NCI-H748 (cell line): ENCODE data around the gene SLC9A9.

Experiments used
- DNase-seq: peaks from one replicate; lab custom pipeline; 2025; ENCODE audit not compliant: unreplicated experiment; lab: John Stamatoyannopoulos, UW

Gene SLC9A9

GRCh38 chr3:143603774-143604173 lies 244.5 kb downstream of the SLC9A9 start:
- DNase-seq, result no peak

DNA sequence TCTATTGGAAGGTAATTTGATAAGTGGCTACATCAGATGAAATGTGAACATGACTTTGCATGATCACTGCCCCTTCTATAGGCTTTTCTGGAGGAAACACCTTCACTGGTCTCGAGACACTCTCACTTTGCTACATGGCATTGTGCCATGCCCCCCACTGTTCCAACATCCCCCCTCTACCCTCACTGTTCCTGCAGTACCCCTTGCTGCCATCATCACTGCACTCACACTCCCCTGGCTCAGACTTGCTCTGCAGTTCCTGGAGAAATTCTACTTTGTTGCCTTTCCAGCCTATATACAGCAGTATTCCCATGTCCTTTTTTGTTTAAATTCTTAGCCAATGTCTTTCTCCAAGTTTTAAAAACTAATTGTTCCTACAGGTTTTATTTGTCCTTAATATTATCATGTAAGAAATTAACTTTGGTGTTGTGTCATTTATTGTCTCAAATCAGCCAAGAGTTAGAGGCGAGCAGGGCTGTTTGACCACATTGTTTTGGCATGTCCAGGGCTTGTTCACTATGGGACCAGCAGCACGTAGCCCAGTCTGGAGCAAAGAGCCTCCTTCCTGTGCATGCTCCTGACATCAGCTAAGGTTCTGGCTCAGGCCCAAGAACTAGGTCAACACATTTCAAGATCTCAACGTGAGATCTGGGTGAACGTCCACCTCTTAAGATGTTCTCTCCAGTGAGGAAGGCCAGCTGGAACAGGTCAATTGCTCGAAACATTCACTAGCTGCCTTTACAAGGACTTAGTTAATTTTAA lies 246.4 kb downstream of the SLC9A9 start:
- no peak for DNase-seq

DNA sequence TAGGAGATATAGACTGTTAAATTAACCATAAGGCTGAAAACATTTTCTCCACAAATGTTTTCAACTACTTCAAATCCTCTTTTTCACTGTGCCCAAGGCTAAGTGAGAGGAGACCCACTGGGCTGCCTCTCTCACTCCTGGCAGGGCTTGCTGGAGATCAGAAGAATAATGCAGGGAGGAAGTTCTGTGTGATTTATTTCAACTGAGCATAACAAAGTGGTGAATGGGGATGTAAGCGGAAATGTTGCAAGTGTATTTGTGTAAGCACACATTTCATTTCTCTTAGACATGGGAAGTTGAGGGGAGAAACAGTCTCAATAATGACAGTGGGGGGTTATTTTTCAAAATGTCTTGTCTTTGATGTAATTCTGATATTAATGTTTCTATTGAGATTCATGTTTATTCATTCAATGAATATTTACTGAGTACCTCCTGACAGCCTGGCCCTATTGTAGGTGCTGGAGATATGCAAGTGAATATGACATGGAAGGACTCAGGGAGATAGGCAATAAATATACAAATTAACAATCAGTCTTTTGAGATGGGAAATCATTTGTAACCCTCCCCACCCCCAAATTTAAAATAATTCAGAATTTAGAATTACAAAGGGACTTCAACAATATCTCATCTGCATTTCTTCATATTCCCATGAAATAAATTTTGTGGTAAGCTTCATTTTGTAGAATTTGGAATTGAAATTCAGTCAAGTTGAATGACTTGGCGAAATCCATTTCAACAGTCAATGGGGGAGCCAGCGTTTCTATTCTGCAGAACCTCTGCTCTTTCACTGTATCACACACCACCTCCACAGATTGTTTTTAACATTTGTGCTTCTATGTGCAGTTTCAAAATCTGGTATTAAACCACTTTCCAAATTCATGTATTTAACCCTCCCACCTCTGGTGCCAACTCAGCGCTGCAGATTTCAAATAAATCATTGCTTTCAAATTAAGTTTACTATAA lies 247.2 kb downstream of the SLC9A9 start:
- no peak for DNase-seq

DNA sequence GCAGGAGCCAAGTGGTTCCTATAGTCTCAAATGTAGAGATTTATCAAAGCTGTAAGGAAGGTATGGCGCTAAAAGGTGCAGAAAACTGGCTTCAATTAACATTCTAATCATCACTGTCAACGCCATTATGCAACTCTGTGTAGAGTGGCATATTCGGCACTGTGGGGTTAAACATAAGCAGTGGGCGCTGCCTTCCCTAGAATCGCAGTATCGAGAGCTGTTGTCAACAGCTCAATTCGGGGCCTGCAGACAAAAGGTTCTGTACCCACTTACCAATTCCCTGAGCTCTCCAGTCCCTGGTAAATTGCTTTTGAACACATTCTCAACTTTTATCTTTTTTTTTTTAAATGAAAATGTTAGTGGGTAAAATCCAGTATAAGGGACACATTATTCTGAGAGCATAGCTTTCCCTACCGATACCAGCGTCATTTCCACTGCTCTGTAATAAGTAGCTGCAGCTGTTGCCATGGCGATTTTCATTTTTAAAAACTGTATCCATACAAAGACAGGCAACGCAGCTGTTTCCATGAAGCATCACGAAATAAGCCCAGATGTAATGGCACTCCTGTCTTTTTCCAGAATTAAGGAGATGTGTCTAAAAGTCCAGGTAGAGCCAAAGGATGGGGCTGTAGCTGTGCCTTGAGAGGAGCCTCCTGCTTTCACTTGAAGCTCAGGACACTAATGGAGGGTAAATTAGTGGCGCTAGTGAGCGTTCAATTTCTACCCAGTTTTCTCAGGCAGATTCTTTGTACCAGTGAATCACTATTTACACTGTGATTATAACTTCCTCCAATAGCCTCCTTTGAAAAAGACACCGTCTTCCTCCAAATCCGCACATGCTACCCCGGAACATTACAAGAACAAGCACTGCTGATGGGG lies 250.3 kb downstream of the SLC9A9 start:
- peak; percentile 71 for DNase-seq

- DNase-seq, result no peak
These were observed 251.2 kb downstream of the SLC9A9 start for GRCh38 chr3:143596957-143597642.

GRCh38 chr3:143595456-143596077 lies 252.7 kb downstream of the SLC9A9 start:
- DNase-seq, result no peak

DNA sequence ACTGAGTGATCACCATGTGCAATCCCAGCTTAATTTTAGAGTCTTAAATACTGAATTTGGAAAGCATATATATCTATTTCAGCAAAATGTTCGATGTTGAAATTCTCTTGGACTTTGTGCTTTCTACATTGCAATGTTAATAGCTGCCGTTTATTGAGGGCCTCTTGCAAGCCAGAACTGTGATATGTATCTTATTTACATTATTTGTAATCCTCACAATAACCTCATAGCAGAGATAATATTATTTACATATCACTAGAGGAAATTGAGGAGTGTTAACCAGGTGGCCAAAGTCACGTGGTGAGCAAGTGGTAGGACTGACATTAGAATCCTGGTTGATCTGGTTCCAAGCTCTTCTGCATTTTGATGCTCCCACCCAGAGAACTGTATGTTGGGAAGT lies 254.1 kb downstream of the SLC9A9 start:
- DNase-seq, result peak; percentile 12

GRCh38 chr3:143590660-143591059 lies 257.6 kb downstream of the SLC9A9 start:
- DNase-seq, result no peak

DNA sequence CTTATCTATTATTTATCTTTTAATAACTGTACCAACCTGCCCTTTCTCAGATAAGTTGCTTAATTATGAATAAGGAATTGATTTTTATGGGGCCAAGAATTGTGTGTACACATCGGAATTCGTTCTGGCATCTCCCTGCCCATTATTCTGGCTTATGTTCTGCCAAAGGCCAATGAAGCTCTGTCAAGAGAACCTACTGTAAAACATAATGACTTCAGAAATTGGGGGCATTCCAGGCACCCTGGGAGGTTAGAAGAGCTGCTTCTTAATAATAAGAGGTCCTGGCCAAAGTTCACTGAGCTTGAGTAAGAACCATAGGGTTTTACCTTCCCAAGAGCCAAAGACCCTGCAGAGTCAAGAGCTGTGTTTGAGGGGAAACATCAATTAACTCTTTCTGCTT lies 261.7 kb downstream of the SLC9A9 start:
- no peak for DNase-seq

- DNase-seq, result no peak
These were observed 262.4 kb downstream of the SLC9A9 start for GRCh38 chr3:143585720-143586456.

DNA sequence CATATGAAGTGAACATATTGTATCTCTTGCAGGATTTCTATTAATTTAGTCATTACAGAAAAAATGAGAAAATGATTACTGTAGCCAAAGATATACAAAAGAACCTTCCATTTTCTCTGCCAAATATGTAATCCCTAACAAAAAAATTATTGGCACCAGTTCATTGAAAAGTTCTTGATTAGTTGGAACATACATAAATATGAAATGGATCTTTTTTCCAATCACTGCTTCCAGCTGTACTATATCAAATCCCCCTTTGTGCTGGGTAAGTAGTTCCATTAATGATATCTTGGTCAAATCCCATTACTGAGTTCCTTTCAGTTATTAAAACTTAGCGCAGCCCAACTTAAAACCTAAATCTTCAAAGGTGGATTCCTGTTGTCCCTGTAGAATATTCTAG lies 263.8 kb downstream of the SLC9A9 start:
- DNase-seq, result no peak

DNA sequence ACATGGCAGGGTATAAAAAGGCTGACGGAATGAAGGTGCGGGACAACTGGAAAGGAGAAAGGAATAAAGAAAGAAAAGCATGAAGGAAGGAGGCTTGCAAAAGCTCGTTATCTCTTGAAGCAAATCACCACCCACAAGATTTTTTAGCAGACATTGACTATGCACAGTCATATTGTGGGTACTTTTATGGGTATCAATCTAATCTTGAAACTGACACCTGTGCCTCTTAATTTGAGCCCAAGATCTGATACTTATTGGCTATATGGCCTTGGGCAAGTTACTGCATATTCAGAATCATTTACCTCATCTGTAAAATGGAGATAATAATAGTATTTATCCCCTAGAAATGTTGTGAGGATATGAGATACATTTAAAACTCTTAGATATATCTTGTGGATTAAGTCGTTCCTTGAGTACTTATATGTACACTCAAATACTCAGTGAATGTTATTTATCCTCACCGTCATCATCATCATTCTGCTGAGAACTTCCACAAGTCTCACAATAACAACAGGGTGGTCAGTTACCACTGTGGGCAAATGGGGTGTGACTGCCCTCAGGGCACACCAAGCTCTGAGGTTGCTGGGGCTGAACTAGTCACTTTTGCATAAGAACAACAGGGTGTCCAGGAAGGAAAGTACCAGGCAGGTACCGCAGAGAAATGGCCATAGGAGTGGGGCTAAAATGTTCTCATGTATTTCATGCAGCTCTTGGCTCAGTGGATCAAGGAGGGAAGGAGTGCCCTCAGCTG lies 266.1 kb downstream of the SLC9A9 start:
- no peak for DNase-seq

- no peak for DNase-seq
These were observed 269.3 kb downstream of the SLC9A9 start for GRCh38 chr3:143578810-143579435.

GRCh38 chr3:143576568-143577270 lies 271.5 kb downstream of the SLC9A9 start:
- DNase-seq, result no peak

DNA sequence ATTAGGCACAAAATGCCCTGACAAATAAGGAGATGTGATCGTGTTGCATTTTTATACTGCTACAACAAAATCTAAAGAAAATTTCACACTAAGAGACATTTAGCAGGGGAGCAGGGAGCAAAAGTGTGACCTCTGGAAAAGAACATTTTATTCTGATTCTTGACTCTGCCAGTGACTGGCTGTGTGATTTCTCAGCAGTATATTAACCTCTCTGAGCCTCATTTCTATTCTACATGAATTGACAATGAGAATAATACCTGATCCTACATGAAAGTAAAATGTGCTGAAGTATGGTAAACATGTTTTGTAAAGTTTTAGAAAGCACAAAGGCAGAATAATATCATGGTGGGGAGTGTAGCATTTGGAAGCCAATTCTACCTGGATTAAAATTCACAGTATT lies 273.3 kb downstream of the SLC9A9 start:
- DNase-seq, result no peak

DNA sequence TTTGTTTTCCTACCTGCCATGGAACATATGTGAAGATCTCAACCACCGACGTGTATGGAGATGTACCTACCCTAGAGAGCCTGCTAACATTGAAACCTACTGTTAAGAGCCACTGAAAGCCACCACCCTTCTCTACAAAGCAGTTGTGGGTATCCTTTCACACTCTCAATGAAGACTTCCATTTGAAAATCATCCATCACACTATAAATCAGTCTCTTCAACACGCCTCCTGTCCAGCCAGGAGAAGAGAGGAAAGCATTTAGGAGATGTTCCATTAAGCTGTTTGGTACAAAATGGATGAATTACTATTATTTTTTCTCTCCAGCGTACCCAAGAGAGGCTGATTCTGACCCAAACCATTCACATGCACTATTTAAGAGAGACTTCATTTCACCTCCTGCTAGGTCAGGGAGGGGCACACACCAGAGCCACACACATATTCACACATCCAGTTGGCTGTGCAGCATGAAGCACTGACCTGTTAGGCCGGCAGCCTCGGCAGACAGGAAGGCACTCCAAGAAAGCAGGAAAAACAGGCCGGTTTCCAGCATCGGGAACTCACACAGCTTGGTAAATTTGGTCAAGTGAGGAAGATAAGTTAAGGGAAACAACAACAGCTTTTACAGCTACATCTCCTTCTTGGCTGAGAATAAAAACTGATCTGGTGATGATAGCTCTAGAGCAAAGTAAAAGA lies 274.5 kb downstream of the SLC9A9 start:
- no peak for DNase-seq

DNA sequence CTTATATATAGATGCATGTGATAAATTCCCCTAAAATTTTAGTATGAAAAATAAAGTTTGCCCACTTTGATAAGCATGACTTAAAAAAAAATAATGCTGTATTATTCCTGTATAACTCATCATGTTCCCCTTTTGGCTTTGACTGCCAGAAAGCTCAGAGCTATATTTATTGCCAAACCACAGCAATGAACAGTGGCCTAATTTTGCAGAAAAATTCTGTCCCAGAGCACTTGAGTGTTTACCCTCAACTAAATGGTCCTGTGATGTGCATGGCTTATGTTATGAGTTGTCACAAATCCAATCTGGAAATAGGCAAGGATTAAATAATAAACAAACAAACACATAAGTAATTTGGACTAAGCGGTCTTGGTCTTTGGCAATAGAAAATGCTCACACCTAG lies 276.7 kb downstream of the SLC9A9 start:
- DNase-seq, result no peak
